Inflammatory macrophage treated with lipopolysaccharide for 1 hour (primary cell): ENCODE measurements around the gene TDRD10.

Experiments
- DNase-seq, 2 donors: peaks; one replicate each; pipeline ENCODE4 v3.0.0-alpha.2; 2020 to 2022

TDRD10 gene

DNA sequence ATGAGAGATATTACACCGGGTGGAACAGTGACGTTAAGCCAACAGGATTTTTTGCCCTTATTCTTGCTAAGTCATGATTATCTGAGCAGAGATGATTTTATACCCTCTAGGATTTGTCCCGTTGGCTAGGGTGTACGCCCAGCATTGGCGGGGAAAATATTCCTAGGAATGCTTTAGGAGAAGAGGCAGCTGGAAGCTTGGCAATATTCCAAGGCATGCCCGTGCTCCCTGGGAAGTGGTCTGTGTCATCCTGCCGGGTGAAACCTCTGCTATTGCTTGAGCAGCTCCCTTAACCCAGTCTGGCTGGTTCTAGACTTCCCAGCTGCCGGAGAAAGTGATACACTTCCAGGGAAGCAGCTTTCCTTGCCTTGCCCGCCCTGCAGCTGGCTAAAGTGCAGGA lies 81.8 kb downstream of the TDRD10 start:
- DNase-seq, result no peak

DNA sequence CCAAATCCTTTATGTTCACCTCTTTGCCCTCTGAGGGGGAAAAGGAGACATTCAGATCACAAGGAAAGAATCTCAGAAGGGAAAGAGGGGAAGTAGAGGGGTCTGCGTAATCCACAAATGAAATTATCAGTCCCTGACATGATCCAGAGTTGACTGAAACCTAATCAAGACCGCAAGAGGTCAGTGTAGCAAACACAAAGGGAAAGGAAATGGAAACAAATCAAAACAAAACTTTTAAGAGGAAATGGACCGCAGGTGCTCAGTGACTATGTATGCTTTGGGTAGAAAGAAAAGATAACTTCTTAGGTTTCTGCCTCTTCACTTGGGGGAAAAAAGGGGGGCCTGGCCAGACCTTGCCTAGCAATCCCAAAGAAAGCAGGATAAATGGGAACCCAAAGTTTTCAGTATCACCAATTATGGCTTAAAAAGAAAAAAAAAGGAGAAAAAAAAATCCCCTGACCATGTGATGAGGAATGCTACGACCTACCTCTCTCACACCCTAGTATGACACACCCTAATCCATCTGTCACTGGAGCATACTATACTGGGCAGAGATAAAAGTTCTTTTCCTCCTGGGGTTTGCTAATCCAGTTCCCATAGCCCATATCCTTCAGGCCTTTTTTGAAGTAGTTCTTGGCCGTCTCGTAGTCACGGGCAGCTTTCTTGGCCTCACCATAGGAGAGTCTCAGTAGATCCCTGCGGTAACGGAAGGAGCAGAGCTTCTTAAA lies 82.4 kb downstream of the TDRD10 start:
- DNase-seq, result no peak

DNA sequence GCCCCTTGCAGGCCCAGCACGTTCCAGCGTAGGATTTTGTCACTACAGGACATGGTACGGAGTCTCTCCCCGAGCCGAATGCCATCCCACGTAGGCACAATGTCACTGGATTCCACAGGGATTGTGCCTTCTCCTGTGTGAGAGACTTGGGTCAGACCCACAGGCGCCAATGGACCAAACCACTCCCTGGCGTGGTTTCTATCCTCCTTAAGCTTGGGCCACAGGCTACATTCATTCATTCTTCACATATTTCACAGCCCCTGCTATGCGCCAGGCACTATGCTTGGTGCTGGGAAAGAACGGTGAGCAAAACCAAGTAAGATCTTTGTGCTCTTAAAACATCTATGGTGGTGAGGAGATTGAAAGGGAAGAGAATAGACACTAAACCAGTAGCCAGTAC lies 84.2 kb downstream of the TDRD10 start:
- no peak for DNase-seq

DNA sequence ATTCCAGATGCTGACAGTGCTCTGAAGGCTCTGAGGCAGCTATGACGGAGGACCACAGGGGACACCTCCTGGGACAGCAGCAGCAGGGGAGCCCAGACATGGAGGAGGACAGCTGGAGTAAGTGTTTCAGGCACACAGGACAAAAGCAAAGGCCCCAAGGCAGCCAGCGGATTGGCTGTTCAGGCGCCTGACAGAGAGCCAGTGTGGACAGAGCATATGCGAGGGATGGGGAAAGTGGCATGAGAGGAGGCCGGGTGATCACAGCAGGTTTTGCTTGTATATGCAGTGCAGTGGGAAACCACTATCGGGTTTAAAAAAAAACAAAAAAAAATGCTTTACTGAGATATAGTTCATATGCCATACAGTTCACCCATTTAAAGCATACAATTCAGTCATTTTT lies 84.6 kb downstream of the TDRD10 start:
- DNase-seq, result no peak

DNA sequence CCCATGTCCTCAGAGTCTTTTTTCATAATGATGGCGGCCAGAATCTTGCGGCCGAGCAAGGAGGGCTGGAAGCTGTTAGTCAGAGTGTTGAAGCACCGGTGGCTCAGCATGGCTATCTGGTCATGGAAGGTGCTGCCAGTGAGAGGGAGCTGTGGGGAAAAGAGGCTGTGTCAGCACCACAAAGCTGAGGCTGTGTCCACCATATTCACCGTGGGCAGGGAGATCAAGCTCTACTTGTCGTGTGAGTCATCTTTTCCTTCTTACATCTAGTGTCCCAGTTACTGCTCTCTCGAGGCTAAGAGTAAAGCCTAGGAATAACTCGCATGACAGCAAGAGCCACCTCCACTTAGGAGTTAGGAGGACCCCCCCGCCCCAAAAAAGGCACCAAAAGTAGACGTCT lies 87.8 kb downstream of the TDRD10 start:
- no peak for DNase-seq

DNA sequence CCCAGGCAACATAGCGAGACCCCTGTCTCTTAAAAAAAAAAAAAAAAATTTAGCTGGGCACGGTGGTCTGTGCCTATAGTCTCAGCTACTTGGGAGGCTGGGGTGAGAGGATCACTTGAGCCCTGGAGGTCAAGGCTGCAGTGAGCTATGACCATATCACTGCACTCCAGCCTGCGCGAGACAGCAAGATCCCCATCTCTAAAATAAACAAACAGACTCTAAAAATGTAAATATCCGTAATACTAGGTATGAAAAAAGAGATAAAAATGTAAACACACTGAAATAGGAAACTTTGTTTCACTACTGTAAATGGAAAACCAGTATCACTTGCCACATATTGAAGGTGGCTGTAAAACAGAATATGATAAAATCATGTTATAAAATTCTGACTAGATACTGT lies 88.7 kb downstream of the TDRD10 start:
- DNase-seq, result no peak

DNA sequence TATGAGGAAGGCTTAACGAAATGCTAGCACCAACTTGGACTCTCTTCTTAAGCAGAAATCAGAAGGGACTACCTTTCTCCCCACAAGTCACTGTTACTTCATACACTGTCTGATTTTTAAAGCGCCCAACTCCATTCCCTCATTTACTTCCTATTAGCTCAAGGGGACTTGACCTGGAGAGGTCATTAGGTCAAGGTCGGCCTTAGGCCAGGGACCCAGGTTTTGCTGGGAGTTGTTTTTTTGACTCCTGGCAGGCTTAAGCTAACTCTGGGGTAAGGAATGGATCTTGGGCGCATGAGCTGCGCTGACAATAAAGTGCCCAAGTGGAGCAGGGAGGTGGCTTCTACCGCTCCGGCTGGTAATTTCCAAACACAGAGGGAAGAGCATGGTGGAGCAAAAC lies 89.2 kb downstream of the TDRD10 start:
- no peak for DNase-seq

DNA sequence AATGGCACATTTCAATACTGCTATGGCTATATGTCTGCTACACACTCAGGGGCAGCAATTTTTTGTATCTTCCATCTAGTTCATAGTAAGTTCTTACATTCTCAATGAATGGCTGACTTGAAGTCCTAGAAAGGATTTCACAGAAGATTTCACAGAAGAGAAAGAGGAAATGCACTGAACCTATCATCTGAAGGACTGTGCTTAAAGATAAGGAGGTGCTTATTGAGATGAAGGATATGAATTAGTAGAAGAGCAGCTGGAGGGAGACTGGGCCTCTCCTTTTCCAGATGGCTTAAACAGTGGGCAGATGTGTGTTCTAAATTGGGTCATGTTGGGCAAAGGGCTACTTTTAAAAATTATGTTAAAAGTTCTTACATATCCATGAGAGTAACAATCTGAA lies 91.4 kb downstream of the TDRD10 start:
- DNase-seq, result no peak

DNA sequence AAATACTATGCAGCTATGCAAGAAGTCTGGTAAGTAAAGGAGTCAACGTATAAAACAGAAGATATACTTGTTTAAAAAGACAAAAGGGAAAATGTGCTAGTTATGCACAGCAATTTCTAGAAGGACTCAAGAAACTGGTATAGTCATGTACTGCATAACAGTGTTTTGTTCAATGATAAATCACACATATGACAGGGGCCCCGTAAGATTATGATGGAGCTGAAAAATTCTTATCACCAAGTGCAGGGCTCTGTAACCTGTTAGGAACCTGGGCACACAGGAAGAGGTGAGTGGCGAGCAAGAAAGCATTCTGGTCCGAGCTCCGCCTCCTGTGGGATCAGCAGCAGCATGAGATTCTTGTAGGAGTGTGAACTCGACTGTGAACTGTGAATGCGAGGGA lies 92.8 kb downstream of the TDRD10 start:
- DNase-seq, result no peak

DNA sequence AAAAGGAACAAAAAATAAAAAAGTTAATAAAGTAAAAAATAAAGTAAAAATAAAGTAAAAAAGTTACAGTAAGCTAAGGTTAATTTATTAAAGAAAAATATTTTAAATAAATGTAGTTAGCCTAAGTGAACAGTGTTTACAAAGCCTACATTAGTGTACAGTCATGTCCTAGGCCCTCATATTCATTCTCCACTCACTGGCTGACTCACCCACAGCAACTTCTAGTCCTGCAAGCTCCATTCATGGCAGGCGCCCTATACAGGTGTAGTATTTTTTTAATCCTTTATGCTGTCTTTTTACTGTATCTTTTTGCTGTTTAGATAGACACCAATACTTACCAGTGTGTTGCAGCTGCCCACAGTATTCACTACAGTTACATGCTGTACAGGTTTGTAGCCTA lies 93.6 kb downstream of the TDRD10 start:
- DNase-seq, result no peak
